K562 (cell line): ENCODE results near the gene DCUN1D1. TPM values are rescaled to one million over a fixed set of nuclear protein-coding genes. Genes with fewer than 3 reads are reported as not detected.

ENCODE experiments used
- BDP1 ChIP-seq: IDR thresholded peaks from 3 replicates; pipeline ENCODE4 v1.6.1; 2011; ENCODE audit not compliant: insufficient read length, insufficient read depth
- ETV6 ChIP-seq, 3 experiments: fragments of 150-350 bp in 1 of 3; sonication (generic) in 1 of 3; formaldehyde crosslinking in 1 of 3; IDR thresholded peaks; 2 replicates each; pipeline versions ENCODE4 v1.6.1 to v1.8.0; 2014 to 2022; ENCODE audit warnings: borderline replicate concordance in 2 of 3, low read depth in 2 of 3, antibody characterized with exemption in 1 of 3, low read length in 1 of 3, mild to moderate bottlenecking in 1 of 3, missing genetic modification reagents in 1 of 3
- EWSR1 ChIP-seq: fragments of 450-650 bp; IDR thresholded peaks from 2 replicates; pipeline ENCODE4 v1.6.1; 2018; ENCODE audit warnings: borderline replicate concordance, mild to moderate bottlenecking, low read depth, moderate library complexity; ENCODE audit not compliant: partially characterized antibody
- FOXK1 ChIP-seq: sonication (generic); formaldehyde crosslinking; IDR thresholded peaks from 2 replicates; pipeline ENCODE4 v1.8.0; 2022; ENCODE audit warnings: missing genetic modification reagents, mild to moderate bottlenecking, borderline replicate concordance
- NCOR1 ChIP-seq: fragments of 450-650 bp; IDR thresholded peaks from 2 replicates; pipeline ENCODE4 v1.6.1; 2016; ENCODE audit warnings: mild to moderate bottlenecking, moderate library complexity
- NR2F6 ChIP-seq: fragments of 450-650 bp; formaldehyde crosslinking; IDR thresholded peaks from 2 replicates; pipeline ENCODE4 v1.4.0; 2020; ENCODE audit warnings: mild to moderate bottlenecking
- PTBP1 ChIP-seq: fragments of 200-400 bp; formaldehyde crosslinking; IDR thresholded peaks from 2 replicates; pipeline ENCODE4 v1.6.1; 2017; ENCODE audit warnings: low read depth, low read length
- PURB ChIP-seq: sonication (generic); formaldehyde crosslinking; IDR thresholded peaks from 2 replicates; pipeline ENCODE4 v1.9.0; 2021; ENCODE audit warnings: low read depth, mild to moderate bottlenecking, missing genetic modification reagents
- TOE1 ChIP-seq, 2 experiments: fragments of 450-650 bp in 1 of 2; sonication (generic) in 1 of 2; formaldehyde crosslinking in 1 of 2; IDR thresholded peaks; 2 replicates each; pipeline versions ENCODE4 v1.7.1 to v1.8.0; 2016 to 2022; ENCODE audit warnings: borderline replicate concordance in 2 of 2, mild to moderate bottlenecking in 2 of 2, antibody characterized with exemption in 1 of 2, inconsistent platforms in 1 of 2, low read depth in 1 of 2, missing genetic modification reagents in 1 of 2, moderate library complexity in 1 of 2
- ZBED1 ChIP-seq: IDR thresholded peaks from 2 replicates; pipeline ENCODE4 v1.6.1; 2014
- ZNF785 ChIP-seq: fragments of 250-450 bp; sonication (Bioruptor Pico); IDR thresholded peaks from 2 replicates; pipeline ENCODE4 v1.4.0; 2020; ENCODE audit warnings: mild to moderate bottlenecking
- polyA plus RNA-seq, 8 experiments: library from polyadenylated mRNA; depleted of rRNA in 4 of 8; stranded (reverse) in 5 of 8; unstranded in 3 of 8; fragments of >200 nt; fragmentation: Nextera tagmentation in 2 of 8; fragmentation: Illumina TruSeq in 1 of 8; extraction: Ambion mirVana in 2 of 8; extraction: Trizol in 1 of 8; gene quantifications; 2 replicates each; pipeline versions ENCODE4 v1.2.1 to v1.2.3, GENCODE V29; 2011 to 2014; ENCODE audit warnings: inconsistent platforms in 1 of 8, missing spikeins in 1 of 8
- total RNA-seq, 7 experiments: library from RNA; depleted of rRNA in 6 of 7; stranded (reverse); fragments of >200 nt in 6 of 7; fragmentation: Illumina TruSeq in 2 of 7; extraction: Trizol in 2 of 7; gene quantifications; 2 replicates each; pipeline versions ENCODE4 v1.2.1 to v1.2.3, GENCODE V29; 2011 to 2021; ENCODE audit warnings: low replicate concordance in 1 of 7
- TF ChIP-seq, protein P1 (sequence below): sonication (generic); formaldehyde crosslinking; IDR thresholded peaks from 2 replicates; pipeline ENCODE4 v1.8.0; 2022; ENCODE audit warnings: mild to moderate bottlenecking, low read depth, missing genetic modification reagents
- TF ChIP-seq, protein P2 (sequence below): fragments of 450-650 bp; IDR thresholded peaks from 2 replicates; pipeline ENCODE4 v1.6.1; 2017; ENCODE audit warnings: antibody characterized with exemption, mild to moderate bottlenecking
- TF ChIP-seq, protein P3 (sequence below): fragments of 250-450 bp; sonication (Bioruptor Pico); IDR thresholded peaks from 2 replicates; pipeline ENCODE4 v1.5.0; 2022; ENCODE audit warnings: mild to moderate bottlenecking
- TF ChIP-seq, protein P4 (sequence below): fragments of 250-450 bp; sonication (Bioruptor Pico); IDR thresholded peaks from 2 replicates; pipeline ENCODE4 v1.9.0; 2021; ENCODE audit warnings: mild to moderate bottlenecking, inconsistent platforms

Gene DCUN1D1
- total and polyA plus RNA-seq, 9 of the 15 experiments (the other 6 are each of a cell fraction or from before 2014, with no cell fraction given): 11.4 to 46.8 (median 28.2) TPM

DNA sequence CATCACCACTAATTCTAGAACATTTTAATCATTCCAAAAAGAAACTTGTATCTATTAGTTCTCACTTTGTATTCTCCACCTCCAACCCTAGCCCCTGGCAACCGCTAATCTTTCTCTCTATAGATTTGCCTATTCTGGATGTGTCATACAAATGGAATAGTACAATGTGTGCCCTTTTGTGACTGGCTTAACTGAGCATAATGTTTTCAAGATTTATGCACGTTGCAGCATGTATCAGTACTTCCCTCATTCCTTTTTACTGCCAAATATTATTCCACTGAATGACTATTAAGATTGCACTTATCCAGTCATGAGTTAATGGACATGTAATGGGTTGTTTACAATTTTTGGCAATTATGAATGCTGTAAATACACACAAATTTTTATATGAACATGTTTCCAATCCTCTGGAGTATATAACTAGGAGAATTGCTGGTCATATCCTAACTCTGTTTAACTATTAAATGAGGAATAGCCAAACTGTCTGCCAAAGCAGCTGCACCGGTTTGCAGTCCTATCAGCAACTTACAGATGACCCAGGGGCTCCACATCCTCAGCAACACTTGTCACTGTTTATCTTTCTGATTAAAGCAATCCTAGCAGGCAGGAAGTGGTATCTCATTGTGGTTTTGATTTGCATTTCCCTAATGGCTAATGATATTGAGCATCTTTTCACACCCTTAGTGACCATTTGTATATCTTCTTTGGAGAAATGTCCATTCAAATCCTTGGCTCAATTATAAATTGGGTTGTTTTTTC lies 42.9 kb downstream of the DCUN1D1 start (continued):
- TF ChIP-seq BDP1: no peak
- TF ChIP-seq ETV6 (IDR thresholded peaks at IDR 0.05; ENCODE audit: borderline replicate concordance in 1 of 2, low read depth in 2 of 2, low read length in 1 of 2): peak in 1 of 2 experiments; percentile 81; a peak in 2 of 4 replicates
- TF ChIP-seq ETV6 (CRISPR knock-in tag; IDR thresholded peaks at IDR 0.05; ENCODE audit: borderline replicate concordance): no peak
- TF ChIP-seq EWSR1: no peak
- TF ChIP-seq ZNF785 (CRISPR knock-in tag): no peak
- no peak for TF ChIP-seq PTBP1
- TF ChIP-seq, protein P1, sequence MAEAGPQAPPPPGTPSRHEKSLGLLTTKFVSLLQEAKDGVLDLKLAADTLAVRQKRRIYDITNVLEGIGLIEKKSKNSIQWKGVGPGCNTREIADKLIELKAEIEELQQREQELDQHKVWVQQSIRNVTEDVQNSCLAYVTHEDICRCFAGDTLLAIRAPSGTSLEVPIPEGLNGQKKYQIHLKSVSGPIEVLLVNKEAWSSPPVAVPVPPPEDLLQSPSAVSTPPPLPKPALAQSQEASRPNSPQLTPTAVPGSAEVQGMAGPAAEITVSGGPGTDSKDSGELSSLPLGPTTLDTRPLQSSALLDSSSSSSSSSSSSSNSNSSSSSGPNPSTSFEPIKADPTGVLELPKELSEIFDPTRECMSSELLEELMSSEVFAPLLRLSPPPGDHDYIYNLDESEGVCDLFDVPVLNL: no peak
- TF ChIP-seq PURB (CRISPR knock-in tag): no peak
- TF ChIP-seq, protein P2, sequence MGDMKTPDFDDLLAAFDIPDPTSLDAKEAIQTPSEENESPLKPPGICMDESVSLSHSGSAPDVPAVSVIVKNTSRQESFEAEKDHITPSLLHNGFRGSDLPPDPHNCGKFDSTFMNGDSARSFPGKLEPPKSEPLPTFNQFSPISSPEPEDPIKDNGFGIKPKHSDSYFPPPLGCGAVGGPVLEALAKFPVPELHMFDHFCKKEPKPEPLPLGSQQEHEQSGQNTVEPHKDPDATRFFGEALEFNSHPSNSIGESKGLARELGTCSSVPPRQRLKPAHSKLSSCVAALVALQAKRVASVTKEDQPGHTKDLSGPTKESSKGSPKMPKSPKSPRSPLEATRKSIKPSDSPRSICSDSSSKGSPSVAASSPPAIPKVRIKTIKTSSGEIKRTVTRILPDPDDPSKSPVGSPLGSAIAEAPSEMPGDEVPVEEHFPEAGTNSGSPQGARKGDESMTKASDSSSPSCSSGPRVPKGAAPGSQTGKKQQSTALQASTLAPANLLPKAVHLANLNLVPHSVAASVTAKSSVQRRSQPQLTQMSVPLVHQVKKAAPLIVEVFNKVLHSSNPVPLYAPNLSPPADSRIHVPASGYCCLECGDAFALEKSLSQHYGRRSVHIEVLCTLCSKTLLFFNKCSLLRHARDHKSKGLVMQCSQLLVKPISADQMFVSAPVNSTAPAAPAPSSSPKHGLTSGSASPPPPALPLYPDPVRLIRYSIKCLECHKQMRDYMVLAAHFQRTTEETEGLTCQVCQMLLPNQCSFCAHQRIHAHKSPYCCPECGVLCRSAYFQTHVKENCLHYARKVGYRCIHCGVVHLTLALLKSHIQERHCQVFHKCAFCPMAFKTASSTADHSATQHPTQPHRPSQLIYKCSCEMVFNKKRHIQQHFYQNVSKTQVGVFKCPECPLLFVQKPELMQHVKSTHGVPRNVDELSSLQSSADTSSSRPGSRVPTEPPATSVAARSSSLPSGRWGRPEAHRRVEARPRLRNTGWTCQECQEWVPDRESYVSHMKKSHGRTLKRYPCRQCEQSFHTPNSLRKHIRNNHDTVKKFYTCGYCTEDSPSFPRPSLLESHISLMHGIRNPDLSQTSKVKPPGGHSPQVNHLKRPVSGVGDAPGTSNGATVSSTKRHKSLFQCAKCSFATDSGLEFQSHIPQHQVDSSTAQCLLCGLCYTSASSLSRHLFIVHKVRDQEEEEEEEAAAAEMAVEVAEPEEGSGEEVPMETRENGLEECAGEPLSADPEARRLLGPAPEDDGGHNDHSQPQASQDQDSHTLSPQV: no peak
- no peak for TF ChIP-seq TOE1 (IDR thresholded peaks at IDR 0.05; ENCODE audit: borderline replicate concordance)
- no peak for TF ChIP-seq TOE1 (CRISPR knock-in tag; IDR thresholded peaks at IDR 0.05; ENCODE audit: borderline replicate concordance, low read depth)
- peak; percentile 73; the same call in 1 of the 2 replicates for TF ChIP-seq ZBED1
- TF ChIP-seq, protein P3, sequence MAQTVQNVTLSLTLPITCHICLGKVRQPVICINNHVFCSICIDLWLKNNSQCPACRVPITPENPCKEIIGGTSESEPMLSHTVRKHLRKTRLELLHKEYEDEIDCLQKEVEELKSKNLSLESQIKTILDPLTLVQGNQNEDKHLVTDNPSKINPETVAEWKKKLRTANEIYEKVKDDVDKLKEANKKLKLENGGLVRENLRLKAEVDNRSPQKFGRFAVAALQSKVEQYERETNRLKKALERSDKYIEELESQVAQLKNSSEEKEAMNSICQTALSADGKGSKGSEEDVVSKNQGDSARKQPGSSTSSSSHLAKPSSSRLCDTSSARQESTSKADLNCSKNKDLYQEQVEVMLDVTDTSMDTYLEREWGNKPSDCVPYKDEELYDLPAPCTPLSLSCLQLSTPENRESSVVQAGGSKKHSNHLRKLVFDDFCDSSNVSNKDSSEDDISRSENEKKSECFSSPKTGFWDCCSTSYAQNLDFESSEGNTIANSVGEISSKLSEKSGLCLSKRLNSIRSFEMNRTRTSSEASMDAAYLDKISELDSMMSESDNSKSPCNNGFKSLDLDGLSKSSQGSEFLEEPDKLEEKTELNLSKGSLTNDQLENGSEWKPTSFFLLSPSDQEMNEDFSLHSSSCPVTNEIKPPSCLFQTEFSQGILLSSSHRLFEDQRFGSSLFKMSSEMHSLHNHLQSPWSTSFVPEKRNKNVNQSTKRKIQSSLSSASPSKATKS (CRISPR knock-in tag): no peak
- no peak for TF ChIP-seq NR2F6 (CRISPR knock-in tag)
- no peak for TF ChIP-seq FOXK1 (CRISPR knock-in tag)
- peak; percentile 91 for TF ChIP-seq NCOR1
- TF ChIP-seq, protein P4, sequence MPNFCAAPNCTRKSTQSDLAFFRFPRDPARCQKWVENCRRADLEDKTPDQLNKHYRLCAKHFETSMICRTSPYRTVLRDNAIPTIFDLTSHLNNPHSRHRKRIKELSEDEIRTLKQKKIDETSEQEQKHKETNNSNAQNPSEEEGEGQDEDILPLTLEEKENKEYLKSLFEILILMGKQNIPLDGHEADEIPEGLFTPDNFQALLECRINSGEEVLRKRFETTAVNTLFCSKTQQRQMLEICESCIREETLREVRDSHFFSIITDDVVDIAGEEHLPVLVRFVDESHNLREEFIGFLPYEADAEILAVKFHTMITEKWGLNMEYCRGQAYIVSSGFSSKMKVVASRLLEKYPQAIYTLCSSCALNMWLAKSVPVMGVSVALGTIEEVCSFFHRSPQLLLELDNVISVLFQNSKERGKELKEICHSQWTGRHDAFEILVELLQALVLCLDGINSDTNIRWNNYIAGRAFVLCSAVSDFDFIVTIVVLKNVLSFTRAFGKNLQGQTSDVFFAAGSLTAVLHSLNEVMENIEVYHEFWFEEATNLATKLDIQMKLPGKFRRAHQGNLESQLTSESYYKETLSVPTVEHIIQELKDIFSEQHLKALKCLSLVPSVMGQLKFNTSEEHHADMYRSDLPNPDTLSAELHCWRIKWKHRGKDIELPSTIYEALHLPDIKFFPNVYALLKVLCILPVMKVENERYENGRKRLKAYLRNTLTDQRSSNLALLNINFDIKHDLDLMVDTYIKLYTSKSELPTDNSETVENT (CRISPR knock-in tag): no peak
